ENCODE results near the gene ARHGDIG.
"Not testable (repeated sequence)": the region's sequence is repeated elsewhere in the genome, so short reads cannot be mapped to it uniquely, and the experiment has no call there.

ARHGDIG gene

GRCh38 chr16:330741-331140 lies 50.4 kb downstream of the ARHGDIG start:
- no peak overlapping the region for H3K4me2 ChIP-seq (ENCODE audit: low read length)
- no peaks in the 10 kb centered on the region for H3F3A ChIP-seq (ENCODE audit: control insufficient read depth, insufficient read depth)
- H3K9me2 ChIP-seq (replicated peaks; ENCODE audit: control insufficient read depth, low read length) = no peaks in the 10 kb centered on the region
- peaks cover 10% of the 10 kb centered on the region for H4K20me1 ChIP-seq (ENCODE audit: control insufficient read depth, insufficient read depth, low read depth, low read length)
- peaks cover 73% of the 10 kb centered on the region for H3K79me2 ChIP-seq (ENCODE audit: control insufficient read depth, low read length)
- H3K9me3 ChIP-seq (ENCODE audit: control insufficient read depth, insufficient read depth, low read length) = no peaks in the 10 kb centered on the region
- no peak overlapping the region for H3K27ac ChIP-seq (ENCODE audit: low read depth, low read length)
- H3K27me3 ChIP-seq (ENCODE audit: control insufficient read depth, low read length) = no peaks in the 10 kb centered on the region
- no peak for TF ChIP-seq EZH2phosphoT487 (IDR thresholded peaks at IDR 0.05; ENCODE audit: borderline replicate concordance, low read length)
- no peak overlapping the region for H3K4me3 ChIP-seq (ENCODE audit: low read length)
- no peaks in the 10 kb centered on the region for H3K36me3 ChIP-seq (ENCODE audit: control insufficient read depth, low read length)
- H3K4me1 ChIP-seq (ENCODE audit: control insufficient read depth, low read length) = peaks cover 13% of the 10 kb centered on the region

- H3K4me3 ChIP-seq (ENCODE audit: low read length); H3K9me2 ChIP-seq (replicated peaks; ENCODE audit: control insufficient read depth, low read length); H4K20me1 ChIP-seq (ENCODE audit: control insufficient read depth, insufficient read depth, low read depth, low read length); H3K36me3 ChIP-seq (ENCODE audit: control insufficient read depth, low read length); H3F3A ChIP-seq (ENCODE audit: control insufficient read depth, insufficient read depth); H3K27me3 ChIP-seq (ENCODE audit: control insufficient read depth, low read length); H3K9me3 ChIP-seq (ENCODE audit: control insufficient read depth, insufficient read depth, low read length); H3K27ac ChIP-seq (ENCODE audit: low read depth, low read length); H3K4me2 ChIP-seq (ENCODE audit: low read length): not testable (repeated sequence)
- Histone ChIP-seq H3K79me2 (ENCODE audit: control insufficient read depth, low read length) (peaks cover 76% of the 10 kb centered on the region), H3K4me1 (ENCODE audit: control insufficient read depth, low read length) (peaks cover 10% of the 10 kb centered on the region)
Observed at GRCh38 chr16:331181-331814, 50.9 kb downstream of the ARHGDIG start.

All from DOHH2 (cell line).